ENCODE results near the gene KCNAB2.

Gene KCNAB2

GRCh38 chr1:6046279-6046678 is 591 bp downstream of the KCNAB2 start (continued):
- TF ChIP-seq CSRNP3 (CRISPR knock-in tag; IDR thresholded peaks at IDR 0.05) = no peak
- TF ChIP-seq GLIS3 (CRISPR knock-in tag; IDR thresholded peaks at IDR 0.05) = no peak
- no peak for TF ChIP-seq ZFP30 (CRISPR knock-in tag; IDR thresholded peaks at IDR 0.05)
- TF ChIP-seq ZC3H10 (CRISPR knock-in tag; IDR thresholded peaks at IDR 0.05) = no peak

GRCh38 chr1:6048179-6048867 is 2.6 kb downstream of the KCNAB2 start:
- ATAC-seq = no peak; the same call in 2 of the 3 replicates
- TF ChIP-seq POU6F1 (CRISPR knock-in tag; IDR thresholded peaks at IDR 0.05; ENCODE audit: borderline replicate concordance, low read depth) (no peak), TCF4 (CRISPR knock-in tag; IDR thresholded peaks at IDR 0.05; ENCODE audit: borderline replicate concordance) (peak; percentile 39; the same call in 1 of the 2 replicates), PPARA (CRISPR knock-in tag; IDR thresholded peaks at IDR 0.05; ENCODE audit: borderline replicate concordance) (no peak), ZFP3 (CRISPR knock-in tag; IDR thresholded peaks at IDR 0.05) (no peak), CREB5 (CRISPR knock-in tag; IDR thresholded peaks at IDR 0.05; ENCODE audit: low read depth) (no peak), ARNTL (CRISPR knock-in tag; IDR thresholded peaks at IDR 0.05; ENCODE audit: borderline replicate concordance, low read depth) (no peak), CSRNP3 (CRISPR knock-in tag; IDR thresholded peaks at IDR 0.05) (no peak), GLIS3 (CRISPR knock-in tag; IDR thresholded peaks at IDR 0.05) (no peak)

- ATAC-seq = no peak
- no peak for TF ChIP-seq CSRNP3 (CRISPR knock-in tag; IDR thresholded peaks at IDR 0.05)
Observed at GRCh38 chr1:6049419-6049818, 3.7 kb downstream of the KCNAB2 start.

GRCh38 chr1:6051423-6051822 is 5.7 kb downstream of the KCNAB2 start:
- ATAC-seq = no peak
- TF ChIP-seq ZC3H10 (CRISPR knock-in tag; IDR thresholded peaks at IDR 0.05) (no peak), ZNF8 (CRISPR knock-in tag; IDR thresholded peaks at IDR 0.05) (no peak), ARNTL (CRISPR knock-in tag; IDR thresholded peaks at IDR 0.05; ENCODE audit: borderline replicate concordance, low read depth) (no peak), GLIS3 (CRISPR knock-in tag; IDR thresholded peaks at IDR 0.05) (no peak), PPARA (CRISPR knock-in tag; IDR thresholded peaks at IDR 0.05; ENCODE audit: borderline replicate concordance) (no peak), OSR1 (CRISPR knock-in tag; IDR thresholded peaks at IDR 0.05) (no peak), ZFP3 (CRISPR knock-in tag; IDR thresholded peaks at IDR 0.05) (no peak), ZNF565 (CRISPR knock-in tag; conservative IDR thresholded peaks at IDR 0.05; ENCODE audit: low read depth) (no peak), TCF4 (CRISPR knock-in tag; IDR thresholded peaks at IDR 0.05; ENCODE audit: borderline replicate concordance) (no peak), BACH2 (CRISPR knock-in tag; IDR thresholded peaks at IDR 0.05; ENCODE audit: borderline replicate concordance) (no peak), PATZ1 (CRISPR knock-in tag; IDR thresholded peaks at IDR 0.05; ENCODE audit: borderline replicate concordance) (no peak), ZNF70 (CRISPR knock-in tag; IDR thresholded peaks at IDR 0.05) (no peak), CSDC2 (CRISPR knock-in tag; IDR thresholded peaks at IDR 0.05) (no peak), RARB (CRISPR knock-in tag; IDR thresholded peaks at IDR 0.05) (no peak), TOX (CRISPR knock-in tag; IDR thresholded peaks at IDR 0.05; ENCODE audit: borderline replicate concordance) (no peak)

Data from SK-N-SH treated with all-trans-retinoic acid at 6 μM for 48 hours (cell line).